T follicular helper cell (primary cell): ENCODE measurements around the gene DPF3.

Source experiments
- DNase-seq: peaks from one replicate; pipeline ENCODE4 v3.0.0-alpha.2; 2020; ENCODE audit warnings: low read depth

Gene DPF3

DNA sequence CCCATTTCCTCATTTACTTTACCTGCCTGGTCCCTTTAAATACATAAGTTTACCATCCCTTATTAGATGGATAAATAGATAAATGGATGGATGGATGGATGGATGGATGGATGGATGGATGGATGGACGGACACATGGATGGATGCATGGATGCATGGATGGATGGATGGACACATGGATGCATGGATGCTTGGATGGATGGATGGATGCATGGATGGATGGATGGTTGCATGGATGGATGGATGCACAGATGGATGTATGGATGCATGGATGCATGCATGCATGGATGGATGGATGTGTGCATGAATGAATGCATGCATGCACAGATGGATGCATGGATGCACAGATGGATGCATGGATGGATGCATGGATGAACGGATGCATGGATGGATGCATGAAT is 93.6 kb downstream of the DPF3 start:
- DNase-seq = no peak

DNA sequence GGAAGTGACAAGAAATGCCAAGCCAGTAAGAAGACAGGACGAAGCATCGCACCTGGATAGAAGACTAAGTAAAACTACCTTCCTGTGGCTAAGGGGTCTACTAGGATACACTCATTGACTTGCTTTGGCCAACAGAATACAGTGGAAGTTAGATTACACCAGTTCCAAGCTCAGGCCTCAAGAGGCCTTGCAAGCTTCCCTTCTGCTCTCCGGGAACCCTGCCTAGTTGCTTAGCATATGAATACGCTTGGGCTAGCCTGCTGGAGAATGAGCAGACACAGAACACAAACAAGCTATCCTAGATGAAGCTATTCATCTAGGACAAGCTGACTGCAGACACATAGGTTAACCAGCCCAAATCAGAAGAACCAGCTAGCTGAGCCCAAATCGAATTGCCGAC is 97.0 kb downstream of the DPF3 start:
- no peak for DNase-seq

DNA sequence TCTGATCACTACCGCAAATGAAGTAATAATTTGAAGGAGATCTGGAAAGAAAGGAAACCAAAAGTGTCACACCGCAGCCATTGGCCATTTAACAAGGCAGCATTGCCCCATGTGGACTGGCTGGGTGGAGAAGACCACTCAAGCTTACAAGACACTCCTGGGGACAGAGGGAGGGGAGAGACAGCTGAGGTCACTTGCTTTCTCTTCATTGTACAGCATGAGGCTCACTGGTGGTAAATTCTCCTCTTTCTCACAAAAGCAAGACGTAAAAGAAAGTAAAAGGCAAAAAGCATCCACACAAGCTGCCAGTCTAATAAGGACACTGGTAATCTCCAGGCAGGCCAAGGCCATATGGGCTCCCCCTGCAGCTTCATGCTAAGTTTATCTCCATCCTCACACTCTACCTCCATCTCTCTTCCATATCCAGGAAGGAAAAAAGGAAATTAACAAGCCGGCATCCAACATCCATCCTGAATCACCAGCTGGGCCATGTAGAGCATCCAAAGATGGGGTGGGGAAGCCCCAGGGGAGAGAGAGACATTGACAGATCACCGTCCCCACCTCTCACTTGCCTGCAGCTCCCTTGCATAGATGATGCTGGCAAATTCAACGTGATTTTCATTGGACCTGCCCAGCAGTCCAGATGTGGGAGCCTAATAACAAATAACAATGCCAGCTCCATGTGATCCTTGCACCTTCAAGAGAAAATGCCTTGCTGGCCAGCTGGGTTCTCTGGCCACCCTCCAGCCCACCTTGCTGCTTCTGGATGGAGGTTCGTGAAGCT is 100.6 kb downstream of the DPF3 start:
- DNase-seq = no peak

DNA sequence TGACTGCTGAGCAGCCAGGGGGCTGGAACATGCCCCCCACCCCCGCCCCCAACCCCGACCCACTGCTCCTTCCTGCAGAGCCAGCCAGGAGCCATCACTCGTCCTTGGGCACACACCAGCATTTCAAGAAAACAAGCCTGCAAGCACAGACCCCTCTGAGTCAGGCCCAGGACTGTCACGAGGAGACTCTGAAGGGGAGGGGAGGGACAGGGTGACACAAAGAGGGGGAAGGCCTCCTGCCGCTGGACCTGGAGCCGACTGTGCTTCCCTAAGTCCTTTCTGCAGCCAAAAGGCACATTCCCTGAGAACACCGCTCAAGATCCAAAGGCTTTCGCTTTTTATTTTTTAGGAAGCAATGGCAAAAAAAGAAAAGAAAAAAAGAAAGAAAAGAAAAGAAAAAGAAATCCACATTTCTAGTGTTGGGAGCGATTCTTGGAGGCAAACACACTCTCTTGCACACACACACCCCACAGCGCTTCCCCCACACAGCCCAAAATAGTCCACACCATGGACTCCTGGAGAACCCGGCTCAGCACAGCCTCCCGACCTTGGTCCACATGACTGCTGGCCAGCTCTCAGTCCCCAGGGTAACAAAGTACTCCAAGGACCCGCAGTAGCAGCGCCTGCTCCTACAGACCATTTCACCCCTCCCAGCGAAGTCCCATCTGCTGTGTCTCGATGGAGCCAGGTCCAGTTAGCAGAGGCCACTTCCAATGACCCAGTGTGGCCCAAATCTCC is 101.7 kb downstream of the DPF3 start:
- DNase-seq = no peak

DNA sequence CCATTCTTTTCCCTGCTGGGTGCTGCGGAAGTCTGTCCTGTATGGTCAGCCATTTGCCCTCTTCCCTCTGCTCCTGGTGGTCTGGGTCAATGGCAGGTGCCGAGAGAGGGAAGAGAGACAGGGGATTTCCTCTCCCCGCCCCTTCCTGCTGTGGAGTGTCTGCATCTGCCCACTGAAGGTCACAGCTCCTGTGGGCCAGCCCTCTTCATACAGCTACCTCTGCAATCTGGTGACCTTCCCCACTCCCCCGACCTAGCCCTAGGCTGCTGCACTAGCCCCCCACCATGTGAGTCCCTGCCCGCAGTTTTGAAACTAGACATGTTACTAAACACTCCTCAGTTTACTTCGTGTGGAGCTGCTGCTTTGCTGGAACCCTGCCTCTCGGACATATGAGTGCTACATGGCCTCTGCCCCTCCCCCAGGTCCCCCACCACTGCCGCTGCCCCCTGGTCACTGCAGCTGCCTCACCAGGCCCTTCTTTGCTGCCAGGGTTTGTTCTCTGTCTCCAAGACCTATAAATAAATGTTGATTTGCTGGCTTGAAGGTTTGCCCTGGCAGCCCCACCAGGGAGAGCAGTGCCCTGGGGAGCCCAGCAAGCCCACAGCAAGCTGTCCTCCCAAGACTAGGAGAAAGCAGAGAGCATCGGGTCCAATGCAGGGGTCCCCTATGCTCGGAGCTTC is 102.9 kb downstream of the DPF3 start:
- DNase-seq = no peak

DNA sequence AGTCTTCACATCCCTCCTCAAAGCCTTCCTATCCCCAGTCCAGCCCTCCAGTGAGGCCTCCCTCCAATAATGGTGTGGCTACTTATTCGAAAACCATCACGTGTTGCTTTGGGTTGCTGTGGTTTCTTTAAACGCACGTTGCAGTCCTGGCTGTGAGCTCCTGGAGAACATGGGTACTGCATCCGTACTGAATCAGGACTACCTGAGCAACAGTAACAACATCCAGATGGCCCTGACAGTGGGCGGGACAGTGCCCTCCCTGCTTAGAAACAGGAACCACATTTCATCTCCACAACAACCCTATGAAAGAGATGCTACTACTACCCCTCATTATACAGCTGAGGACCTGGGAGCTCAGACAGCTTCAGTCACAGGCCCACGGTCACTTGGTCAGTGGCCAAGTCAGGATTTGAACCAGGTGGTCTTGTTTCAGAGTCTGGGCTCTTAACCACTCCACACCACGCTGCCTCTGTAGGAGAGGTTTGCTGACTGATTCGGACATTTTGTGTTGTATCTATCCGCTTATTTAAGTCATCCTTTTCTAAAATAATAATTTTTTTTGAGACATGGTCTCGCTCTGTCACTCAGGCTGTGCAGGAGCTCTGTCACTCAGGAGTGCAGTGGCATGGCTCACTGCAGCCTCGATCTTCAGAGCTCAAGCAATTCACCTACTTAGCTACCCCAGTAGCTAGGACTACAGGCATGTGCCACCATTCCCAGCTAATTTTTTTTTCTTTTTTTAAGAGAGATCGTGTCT is 104.8 kb downstream of the DPF3 start:
- no peak for DNase-seq

DNA sequence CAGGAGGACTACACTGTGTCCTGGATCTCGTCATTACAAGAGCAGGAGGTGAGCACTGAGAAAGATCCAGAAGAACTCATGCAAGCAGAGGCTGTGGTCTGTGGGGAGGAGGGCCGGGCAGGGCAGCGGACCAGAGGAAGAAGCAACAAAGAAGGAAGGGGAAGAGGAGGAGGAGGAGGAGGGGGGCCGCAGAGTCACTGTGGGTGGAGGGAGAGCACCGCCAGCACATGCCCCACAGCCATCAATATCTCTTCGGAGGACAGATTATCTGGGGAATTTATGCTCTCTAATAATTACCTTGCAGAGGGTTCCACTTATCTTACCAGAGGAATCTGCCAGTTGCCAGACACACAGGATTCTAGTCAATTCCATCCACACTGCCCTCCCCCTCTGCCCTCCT is 105.6 kb downstream of the DPF3 start:
- DNase-seq = no peak

DNA sequence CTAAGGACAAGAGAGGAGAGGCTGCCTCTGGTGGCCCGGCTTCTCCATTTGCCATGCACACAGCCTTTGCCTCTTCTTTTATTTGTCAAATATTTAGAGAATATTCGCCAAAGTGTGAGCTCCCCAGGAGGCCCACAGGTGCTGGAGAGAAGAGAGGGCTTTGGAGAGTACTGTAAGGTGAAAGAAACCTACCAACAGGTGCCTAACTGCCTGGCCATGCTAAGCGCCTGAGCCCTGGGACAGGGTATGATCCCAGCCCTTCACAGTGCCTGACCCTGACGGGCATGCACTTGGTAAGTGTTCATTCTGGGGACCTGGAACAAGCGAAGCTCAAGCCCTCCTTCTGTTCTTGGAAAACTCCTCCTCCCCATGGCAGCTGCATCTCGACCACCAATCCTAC is 106.1 kb downstream of the DPF3 start:
- DNase-seq = no peak

DNA sequence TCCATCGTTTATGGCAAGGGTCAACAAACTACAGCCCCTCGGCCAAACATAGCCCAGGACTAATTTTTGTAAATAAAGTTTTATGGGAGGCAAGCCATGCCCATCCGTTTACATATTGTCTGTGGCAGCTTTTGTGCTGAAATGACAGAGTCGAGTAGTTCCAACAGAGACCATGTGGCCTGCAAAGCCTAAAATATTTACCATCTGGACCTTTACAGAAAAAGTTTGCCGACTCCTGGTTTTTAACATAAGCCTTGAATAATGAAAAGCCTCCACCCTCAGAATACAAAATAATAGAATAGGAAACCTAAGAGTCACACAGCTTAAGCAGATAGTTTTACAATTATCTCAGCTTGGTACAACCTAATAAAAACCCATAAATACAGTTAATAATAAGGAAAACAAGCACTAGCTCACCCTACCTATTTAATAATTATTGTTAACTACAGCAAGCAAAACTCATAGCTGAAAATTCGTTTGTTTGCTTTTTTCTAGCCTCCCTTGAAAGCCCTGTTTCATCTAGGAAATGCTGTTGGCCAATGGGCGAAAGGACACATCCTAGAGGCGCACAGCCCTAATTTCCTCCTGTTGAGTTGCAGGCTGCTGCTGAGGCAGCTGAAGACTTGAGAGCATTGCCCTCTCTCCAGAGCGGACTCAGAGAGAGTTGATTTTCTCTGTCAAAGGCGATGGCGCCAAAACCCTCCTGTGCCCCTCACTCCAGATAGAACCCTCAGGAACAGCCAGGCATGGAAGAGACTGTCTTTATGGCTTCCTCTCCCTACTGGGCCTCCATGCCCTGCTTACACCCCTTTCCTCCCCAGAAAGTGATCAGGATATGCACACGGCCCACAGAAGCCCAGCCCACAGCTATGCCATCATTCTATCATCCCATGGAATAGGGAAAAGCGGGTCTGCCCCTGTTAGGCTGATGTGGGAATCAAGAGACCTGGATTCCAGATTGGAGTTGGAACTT is 107.2 kb downstream of the DPF3 start:
- no peak for DNase-seq

DNA sequence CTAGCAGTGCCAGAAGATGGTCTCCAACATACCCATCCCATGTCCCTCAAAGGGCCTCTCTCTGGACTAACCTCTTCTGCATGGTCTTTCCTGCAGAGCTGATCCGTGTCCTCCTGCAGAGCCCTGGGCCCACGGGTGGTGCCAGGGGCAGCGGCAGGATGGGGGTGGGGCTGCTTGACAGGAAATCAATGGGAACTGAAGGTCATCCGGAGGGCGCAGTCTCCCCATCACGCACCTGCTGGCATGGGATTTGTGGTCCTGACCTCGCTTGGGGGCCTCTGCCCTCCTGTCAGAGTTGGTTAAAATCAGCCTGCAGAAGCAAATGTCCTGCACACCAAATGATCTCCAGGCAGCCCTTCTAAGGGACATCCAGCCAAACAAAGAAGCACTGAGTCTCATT is 110.2 kb downstream of the DPF3 start:
- DNase-seq = no peak

DNA sequence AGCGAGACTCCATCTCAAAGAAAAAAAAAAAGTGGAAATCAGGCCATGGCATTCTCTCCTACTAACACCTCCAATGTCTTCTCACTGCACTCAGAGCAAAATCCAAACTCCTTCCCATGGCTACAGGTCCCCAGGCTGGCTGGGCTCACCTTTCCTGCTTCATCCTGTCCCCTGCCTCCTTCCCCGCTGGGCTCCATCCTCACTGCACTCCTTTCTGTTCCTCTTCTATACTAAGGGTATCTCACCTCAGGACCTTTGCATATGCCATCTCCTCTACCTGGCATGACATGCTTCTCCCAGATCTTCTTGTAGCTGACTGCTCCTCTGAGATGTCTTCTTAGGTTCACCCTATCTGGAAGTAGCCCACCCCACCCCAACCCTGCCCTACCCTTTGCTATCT is 111.1 kb downstream of the DPF3 start:
- DNase-seq = no peak

DNA sequence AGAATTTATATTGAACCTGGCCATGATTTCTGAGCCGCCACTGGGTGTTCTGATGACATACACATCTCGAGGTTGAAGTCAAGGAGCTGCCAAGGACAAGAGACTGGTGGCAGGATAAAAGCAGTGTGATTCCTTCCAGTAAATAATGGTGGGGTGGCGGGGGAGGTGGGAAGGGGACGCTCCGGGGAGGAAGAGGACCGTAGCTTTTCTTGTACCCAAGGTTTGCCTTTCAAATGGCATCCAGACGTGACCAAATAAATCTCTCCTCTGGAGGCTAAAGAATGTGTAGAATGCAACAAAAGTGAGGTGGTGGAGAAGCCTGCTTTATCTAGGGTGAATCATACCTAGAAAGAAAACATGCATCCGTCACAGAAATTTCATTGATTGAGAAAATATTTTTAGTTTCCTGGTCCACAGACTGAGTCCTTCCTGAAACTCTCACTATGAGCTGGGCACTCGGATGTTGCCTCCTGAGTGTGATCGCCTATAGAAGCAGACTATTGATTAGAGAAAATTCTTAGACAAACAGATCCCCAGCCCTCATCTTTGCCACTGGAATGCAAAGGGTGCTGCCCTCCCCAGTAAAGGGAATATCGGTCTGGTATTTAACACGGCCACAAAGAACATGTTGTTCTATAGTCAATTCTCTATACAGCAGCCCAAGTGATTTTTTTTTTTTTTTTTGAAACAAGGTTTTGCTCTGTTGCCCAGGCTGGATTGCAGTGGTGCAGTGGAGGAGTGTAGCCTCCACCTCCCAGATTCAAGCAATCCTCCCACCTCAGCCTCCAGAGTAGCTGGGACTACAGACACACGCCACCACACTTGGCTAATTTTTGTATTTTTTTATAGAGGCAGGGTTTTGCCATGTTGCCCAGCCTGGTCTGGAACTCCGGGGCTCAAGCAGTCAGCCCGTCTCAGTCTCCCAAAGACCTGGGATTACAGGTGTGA is 112.1 kb downstream of the DPF3 start:
- DNase-seq = no peak

DNA sequence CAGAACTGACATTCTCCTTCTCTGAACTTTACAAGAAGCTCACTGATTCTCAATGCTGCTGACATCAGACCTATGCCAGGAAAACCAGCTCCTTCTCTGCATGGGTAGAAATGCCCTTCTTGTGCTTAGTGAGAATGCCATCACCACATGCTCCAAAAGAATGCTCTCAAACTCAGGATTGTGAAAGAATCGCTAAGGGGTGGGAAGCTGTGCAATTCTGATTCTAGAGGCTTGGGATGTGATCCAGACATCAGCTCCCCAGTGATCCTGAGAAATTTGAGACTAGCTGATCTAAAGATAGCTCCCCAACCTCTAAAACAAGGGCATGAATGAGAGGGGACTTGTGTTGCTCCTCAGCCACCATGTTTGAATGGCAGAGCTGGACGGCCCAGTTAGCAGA is 113.2 kb downstream of the DPF3 start:
- no peak for DNase-seq

DNA sequence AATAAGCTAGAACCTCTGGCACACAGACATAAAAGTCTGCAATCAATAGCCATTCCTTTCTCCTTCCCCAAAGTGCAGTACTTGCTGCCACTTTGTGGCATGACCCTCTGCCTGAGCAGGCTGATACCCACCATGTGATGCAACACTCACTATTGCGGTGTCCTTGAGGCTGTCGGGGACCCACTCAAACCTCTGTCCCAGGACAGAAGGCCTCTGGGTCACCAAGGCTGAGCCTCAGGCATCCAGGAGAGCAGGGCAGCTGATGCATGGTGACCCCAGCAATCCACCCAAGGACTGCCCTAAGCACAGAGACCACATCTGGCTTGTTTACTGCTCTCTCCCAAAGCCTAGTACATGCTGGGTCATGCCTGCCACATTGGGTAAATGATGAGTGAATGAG is 114.2 kb downstream of the DPF3 start:
- DNase-seq = no peak

DNA sequence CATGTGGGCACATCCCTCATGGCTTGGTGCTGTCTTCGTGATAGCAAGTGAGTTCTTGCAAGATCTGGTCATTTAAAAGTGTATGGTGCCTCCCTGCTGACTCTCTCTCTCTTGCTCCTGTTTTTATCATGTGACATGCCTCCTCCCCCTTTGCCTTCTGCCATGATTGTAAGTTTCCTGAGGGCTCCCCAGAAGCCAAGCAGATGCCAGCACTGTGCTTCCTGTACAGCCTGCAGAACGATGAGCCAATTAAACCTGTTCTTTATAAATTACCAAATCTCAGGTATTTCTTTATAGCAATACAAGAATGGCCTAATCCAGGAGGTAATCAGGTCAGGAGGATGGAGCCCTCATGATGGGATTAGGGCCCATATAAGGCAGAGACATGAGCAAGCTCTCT is 116.3 kb downstream of the DPF3 start:
- no peak for DNase-seq

DNA sequence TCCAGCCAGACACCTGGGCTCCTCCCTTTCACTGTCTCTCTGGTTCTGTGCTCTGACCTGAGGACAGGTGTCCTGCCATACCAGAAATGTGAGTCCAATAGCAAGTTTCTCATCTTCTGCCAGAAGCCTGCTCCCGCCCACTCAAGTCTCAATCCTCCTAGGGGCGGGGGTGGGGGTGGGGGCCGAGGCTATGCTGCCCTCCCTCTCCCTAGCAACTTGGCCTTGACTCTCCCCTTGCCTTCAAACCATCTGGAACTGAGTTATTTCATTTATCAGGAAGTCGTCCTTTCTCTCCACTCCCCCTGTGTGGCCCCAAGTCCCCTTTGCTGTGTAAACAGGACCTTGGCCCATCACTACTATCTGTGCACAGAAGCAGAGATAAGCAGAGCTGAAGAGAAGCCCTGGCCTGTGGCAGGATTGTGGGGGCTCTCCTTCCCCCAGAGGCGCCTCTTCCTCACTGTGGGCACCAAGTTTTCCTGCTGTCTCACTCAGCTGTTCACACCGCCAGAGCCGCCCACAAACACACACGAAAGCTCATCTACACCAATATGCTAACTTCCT is 117.1 kb downstream of the DPF3 start:
- DNase-seq = no peak

DNA sequence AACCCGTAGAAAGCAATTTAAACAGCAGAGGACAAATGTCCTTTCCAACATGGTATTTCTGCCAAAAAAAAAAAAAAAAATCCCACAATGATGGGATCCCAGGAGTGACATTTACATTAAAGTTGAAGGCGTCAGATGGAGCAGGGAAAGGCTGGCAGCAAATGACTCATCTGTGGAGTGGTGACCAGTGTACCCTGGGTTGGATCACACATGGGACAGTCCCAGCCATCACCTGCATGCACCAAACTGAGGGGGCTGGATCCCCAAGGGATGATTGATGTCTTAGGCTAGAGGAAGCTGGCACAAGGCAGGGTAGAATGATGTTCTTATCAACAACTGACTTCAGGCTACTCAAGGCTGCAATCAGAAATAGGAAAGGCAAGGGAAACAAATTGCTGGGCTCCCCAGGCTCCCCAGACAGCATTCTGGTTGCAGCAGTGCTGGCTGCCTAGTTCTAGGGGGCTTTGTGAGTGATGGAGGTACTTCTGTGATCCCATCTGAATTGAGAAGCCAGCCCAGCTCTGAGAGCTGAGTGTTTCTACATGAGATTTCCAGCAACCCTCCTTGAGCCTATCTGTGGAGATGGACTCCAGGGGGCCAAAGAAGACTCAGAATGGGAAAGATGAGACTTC is 117.9 kb downstream of the DPF3 start:
- no peak for DNase-seq

DNA sequence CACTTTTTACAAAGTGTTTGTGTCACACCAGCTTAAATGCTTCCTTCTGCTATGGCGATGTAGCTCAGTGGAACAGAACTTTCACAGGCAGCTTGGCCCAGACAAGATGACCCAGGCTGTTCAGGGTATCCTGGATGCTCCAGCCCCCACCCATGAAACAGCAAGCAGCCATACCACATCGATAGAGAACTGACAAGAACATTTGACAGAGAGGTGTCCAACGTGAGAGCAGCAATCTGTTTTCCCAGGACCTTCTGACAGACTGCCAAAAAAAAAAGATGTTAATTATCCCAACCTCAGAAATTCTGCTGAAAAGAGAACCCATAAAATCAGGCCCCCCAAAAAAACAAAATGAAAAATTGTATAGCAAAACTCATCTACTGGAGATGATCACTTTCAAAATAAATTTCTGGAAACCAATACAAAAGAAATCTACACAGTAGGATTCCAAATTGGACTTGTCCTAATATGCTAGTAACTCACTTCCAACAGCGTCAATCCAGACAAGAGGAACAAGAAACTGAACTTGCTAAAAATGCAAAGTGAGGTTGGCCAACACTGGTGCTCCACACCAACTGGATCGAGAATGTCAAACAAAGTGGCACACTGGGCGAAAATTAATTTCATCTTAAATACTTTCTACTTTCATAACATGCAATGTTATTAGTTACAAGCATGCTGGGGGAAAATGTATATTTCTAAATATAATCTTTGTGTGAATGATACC is 118.8 kb downstream of the DPF3 start:
- no peak for DNase-seq
